AG04450 (cell line): ENCODE measurements around the gene HERC2. TPM values are rescaled to one million over a fixed set of nuclear protein-coding genes. Genes with fewer than 3 reads are reported as not detected.

ENCODE experiments used
- CTCF ChIA-PET: fragments of 300-600, 350-600 bp; formaldehyde crosslinking; extraction: SDS; loops from one replicate; lab custom pipeline; 2022; ENCODE audit warnings: antibody characterized with exemption, inconsistent platforms; lab: Charles Lee
- POLR2A ChIA-PET: fragments of 350-600 bp; formaldehyde crosslinking; extraction: SDS; loops from one replicate; lab custom pipeline; 2021; ENCODE audit warnings: antibody characterized with exemption, inconsistent platforms; lab: Yijun Ruan, JAX
- DNase-seq: peaks from one replicate; pipeline ENCODE4 v3.0.0-alpha.2; 2011; ENCODE audit warnings: low read depth, low spot score
- H3K27ac ChIP-seq: one replicate; pipeline ENCODE4 v1.5.1; 2012; ENCODE audit warnings: low read depth, low read length, control low read depth
- H3K27me3 ChIP-seq: one replicate; pipeline ENCODE4 v1.6.0; 2012; ENCODE audit warnings: low read length; ENCODE audit not compliant: control insufficient read depth, insufficient read depth
- H3K4me3 ChIP-seq: 2 replicates; pipeline ENCODE4 v1.5.1; 2011; ENCODE audit warnings: mild to moderate bottlenecking, low read depth, low read length, control low read depth
- H3K9me3 ChIP-seq: 2 replicates; pipeline ENCODE4 v1.5.1; 2012; ENCODE audit warnings: low read length; ENCODE audit not compliant: control insufficient read depth, insufficient read depth
- polyA plus RNA-seq: library from polyadenylated mRNA; depleted of rRNA; stranded (reverse); fragments of >200 nt; gene quantifications from 2 replicates; pipeline ENCODE4 v1.2.3, GENCODE V29; 2011
- TF ChIP-seq, protein P1 (sequence below): IDR thresholded peaks from 2 replicates; pipeline ENCODE4 v1.5.1; 2011; ENCODE audit warnings: low read depth, low read length, control low read depth, inconsistent platforms

The HERC2 gene
- polyA plus RNA-seq, 1 experiment, result 12.7 TPM

GRCh38 chr15:28182731-28183130, 139.2 kb downstream of the HERC2 start:
- ChIA-PET CTCF (no interaction called here), POLR2A (no interaction called here)
- no peaks in the 10 kb centered on the region for H3K9me3 ChIP-seq
- DNase-seq, result no peak
- no peaks in the 10 kb centered on the region for H3K27me3 ChIP-seq
- H3K4me3 ChIP-seq, result no peak overlapping the region
- TF ChIP-seq, protein P1, sequence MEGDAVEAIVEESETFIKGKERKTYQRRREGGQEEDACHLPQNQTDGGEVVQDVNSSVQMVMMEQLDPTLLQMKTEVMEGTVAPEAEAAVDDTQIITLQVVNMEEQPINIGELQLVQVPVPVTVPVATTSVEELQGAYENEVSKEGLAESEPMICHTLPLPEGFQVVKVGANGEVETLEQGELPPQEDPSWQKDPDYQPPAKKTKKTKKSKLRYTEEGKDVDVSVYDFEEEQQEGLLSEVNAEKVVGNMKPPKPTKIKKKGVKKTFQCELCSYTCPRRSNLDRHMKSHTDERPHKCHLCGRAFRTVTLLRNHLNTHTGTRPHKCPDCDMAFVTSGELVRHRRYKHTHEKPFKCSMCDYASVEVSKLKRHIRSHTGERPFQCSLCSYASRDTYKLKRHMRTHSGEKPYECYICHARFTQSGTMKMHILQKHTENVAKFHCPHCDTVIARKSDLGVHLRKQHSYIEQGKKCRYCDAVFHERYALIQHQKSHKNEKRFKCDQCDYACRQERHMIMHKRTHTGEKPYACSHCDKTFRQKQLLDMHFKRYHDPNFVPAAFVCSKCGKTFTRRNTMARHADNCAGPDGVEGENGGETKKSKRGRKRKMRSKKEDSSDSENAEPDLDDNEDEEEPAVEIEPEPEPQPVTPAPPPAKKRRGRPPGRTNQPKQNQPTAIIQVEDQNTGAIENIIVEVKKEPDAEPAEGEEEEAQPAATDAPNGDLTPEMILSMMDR, result no peak
- H3K27ac ChIP-seq, result no peak overlapping the region

DNA sequence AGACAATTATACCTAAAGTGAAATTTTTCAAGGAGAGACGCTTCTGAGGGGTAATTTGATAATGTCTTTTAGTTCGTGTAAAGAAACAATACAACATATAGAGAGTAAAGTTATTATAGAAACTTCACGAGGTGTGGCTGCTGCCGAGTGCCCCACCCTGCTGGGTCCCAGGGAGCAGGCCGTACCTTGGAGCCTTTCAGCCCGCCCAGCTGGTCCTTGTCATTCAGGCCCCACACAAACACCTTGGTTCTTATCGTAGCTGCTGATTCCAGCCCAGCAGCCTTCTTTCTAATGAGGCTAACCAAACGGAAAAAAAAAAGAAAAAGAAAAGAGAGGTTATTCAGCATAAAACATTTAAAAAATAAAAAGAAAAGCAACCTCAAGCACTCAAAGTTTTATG, 139.8 kb downstream of the HERC2 start:
- Histone ChIP-seq H3K4me3 (no peak overlapping the region), H3K27ac (no peak overlapping the region), H3K9me3 (no peaks in the 10 kb centered on the region), H3K27me3 (no peaks in the 10 kb centered on the region)
- TF ChIP-seq, protein P1, result no peak
- CTCF ChIA-PET, result no interaction called here
- no peak for DNase-seq
- POLR2A ChIA-PET, result no interaction called here

DNA sequence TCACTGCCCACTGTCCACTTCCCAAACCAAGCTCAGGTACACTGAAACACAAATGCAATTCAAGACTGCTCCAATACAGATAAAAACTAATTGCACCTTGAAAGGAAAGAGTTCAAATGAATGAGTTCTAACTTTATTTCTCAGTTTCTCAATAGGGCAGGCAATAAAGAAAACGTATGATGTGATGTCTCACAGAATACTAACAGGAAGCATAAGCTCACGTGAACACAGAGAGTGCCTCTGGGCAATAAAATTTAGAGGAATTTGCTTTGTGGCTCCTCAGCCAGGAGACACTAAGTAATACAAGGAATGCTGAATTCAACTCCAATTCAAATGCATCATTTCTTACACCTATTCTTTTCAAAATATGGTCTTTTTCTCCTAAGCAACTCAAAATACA, 140.6 kb downstream of the HERC2 start:
- ChIA-PET CTCF (no interaction called here), POLR2A (no interaction called here)
- Histone ChIP-seq H3K9me3 (no peaks in the 10 kb centered on the region), H3K4me3 (no peak overlapping the region), H3K27me3 (no peaks in the 10 kb centered on the region), H3K27ac (no peak overlapping the region)
- DNase-seq, result no peak
- TF ChIP-seq, protein P1, result no peak

GRCh38 chr15:28179270-28179669, 142.7 kb downstream of the HERC2 start:
- H3K27me3 ChIP-seq, result no peaks in the 10 kb centered on the region
- CTCF ChIA-PET, result interaction anchor here (0.6 to 1.4 kb wide), 2 partner anchors 53 to 94 kb away, joined by 3 to 5 read pairs; no protein-coding TSS in a partner anchor
- DNase-seq, result no peak
- H3K4me3 ChIP-seq, result no peak overlapping the region
- no peaks in the 10 kb centered on the region for H3K9me3 ChIP-seq
- POLR2A ChIA-PET, result no interaction called here
- TF ChIP-seq, protein P1, result no peak
- H3K27ac ChIP-seq, result no peak overlapping the region

- H3K27me3 ChIP-seq, result no peaks in the 10 kb centered on the region
- ChIA-PET POLR2A (no interaction called here), CTCF (interaction anchor here (1.4 kb wide), 1 partner anchor 53 kb away, joined by 5 read pairs; no protein-coding TSS in a partner anchor)
- H3K27ac ChIP-seq, result no peak overlapping the region
- H3K4me3 ChIP-seq, result no peak overlapping the region
- no peaks in the 10 kb centered on the region for H3K9me3 ChIP-seq
- TF ChIP-seq, protein P1, result no peak
- no peak for DNase-seq
Observed at GRCh38 chr15:28178727-28179126, 143.3 kb downstream of the HERC2 start.
